DND-41 (cell line): ENCODE results near the gene ZNF521.

ENCODE experiments used
- ATAC-seq: fragments of 200-7000 bp; cut with Tn5 transposase; 3 replicates; pipeline ENCODE4 v1.9.1; 2021; ENCODE audit warnings: low read depth; ENCODE audit not compliant: insufficient read depth
- DNase-seq: peaks from one replicate; pipeline ENCODE4 v3.0.0-alpha.2; 2020
- H2AFZ ChIP-seq: 2 replicates; pipeline ENCODE4 v1.6.0; 2012; ENCODE audit warnings: low read depth, low read length
- H3K27ac ChIP-seq: 2 replicates; pipeline ENCODE4 v1.5.1; 2012; ENCODE audit warnings: low read length, inconsistent platforms
- H3K27me3 ChIP-seq: fragments of 200-600 bp; sonication (generic); 2 replicates; pipeline ENCODE4 v1.6.0; 2012; ENCODE audit warnings: low read length, mild to moderate bottlenecking, inconsistent platforms; ENCODE audit not compliant: insufficient read depth, poor library complexity
- H3K36me3 ChIP-seq: 2 replicates; pipeline ENCODE4 v1.5.1; 2012; ENCODE audit warnings: low read length, inconsistent platforms; ENCODE audit not compliant: insufficient read depth
- H3K4me1 ChIP-seq: 2 replicates; pipeline ENCODE4 v1.5.1; 2012; ENCODE audit warnings: mild to moderate bottlenecking, low read length; ENCODE audit not compliant: insufficient read depth
- H3K4me2 ChIP-seq: 2 replicates; pipeline ENCODE4 v1.6.0; 2012; ENCODE audit warnings: mild to moderate bottlenecking, moderate library complexity, low read length, inconsistent platforms; ENCODE audit not compliant: insufficient read depth
- H3K4me3 ChIP-seq, 2 experiments: fragments of 200-600 bp in 1 of 2; shearing (Covaris generic) in 1 of 2; 2 replicates each; pipeline ENCODE4 v1.5.1; 2012 to 2016; ENCODE audit warnings: inconsistent platforms in 2 of 2, low read length in 2 of 2, mild to moderate bottlenecking in 2 of 2, low read depth in 1 of 2, moderate library complexity in 1 of 2
- H3K79me2 ChIP-seq: 2 replicates; pipeline ENCODE4 v1.6.0; 2012; ENCODE audit warnings: low read length, inconsistent platforms; ENCODE audit not compliant: insufficient read depth
- H3K9ac ChIP-seq: 2 replicates; pipeline ENCODE4 v1.6.0; 2012; ENCODE audit warnings: low read depth, mild to moderate bottlenecking, inconsistent platforms, low read length, moderate library complexity
- H3K9me3 ChIP-seq: 2 replicates; pipeline ENCODE4 v1.5.1; 2012; ENCODE audit warnings: low read length, moderate library complexity, mild to moderate bottlenecking, inconsistent platforms; ENCODE audit not compliant: insufficient read depth, severe bottlenecking
- H4K20me1 ChIP-seq: 2 replicates; pipeline ENCODE4 v1.6.0; 2012; ENCODE audit warnings: low read length; ENCODE audit not compliant: insufficient read depth
- CTCF ChIP-seq: IDR thresholded peaks from 2 replicates; pipeline ENCODE4 v1.5.1; 2012; ENCODE audit warnings: borderline replicate concordance, low read length, moderate library complexity, mild to moderate bottlenecking; ENCODE audit not compliant: poor library complexity, severe bottlenecking; ENCODE audit errors: extremely low read depth
- EZH2 ChIP-seq: IDR thresholded peaks from 3 replicates; pipeline ENCODE4 v1.6.1; 2012; ENCODE audit warnings: borderline replicate concordance, low read depth, mild to moderate bottlenecking, moderate library complexity, low read length, inconsistent platforms; ENCODE audit not compliant: severe bottlenecking

ZNF521 gene

GRCh38 chr18:25141399-25141798 is 210.6 kb downstream of the ZNF521 start:
- Histone ChIP-seq H3K27ac (no peak overlapping the region), H3K4me1 (no peaks in the 10 kb centered on the region), H3K4me2 (no peak overlapping the region), H3K9me3 (no peaks in the 10 kb centered on the region), H3K79me2 (no peaks in the 10 kb centered on the region), H3K4me3 (no peak overlapping the region), H2AFZ (no peak overlapping the region), H3K36me3 (no peaks in the 10 kb centered on the region), H4K20me1 (no peaks in the 10 kb centered on the region), H3K27me3 (no peaks in the 10 kb centered on the region), H3K9ac (no peak overlapping the region)
- no peak for TF ChIP-seq CTCF
- no peak for TF ChIP-seq EZH2
- ATAC-seq, result no peak
- DNase-seq, result no peak

DNA sequence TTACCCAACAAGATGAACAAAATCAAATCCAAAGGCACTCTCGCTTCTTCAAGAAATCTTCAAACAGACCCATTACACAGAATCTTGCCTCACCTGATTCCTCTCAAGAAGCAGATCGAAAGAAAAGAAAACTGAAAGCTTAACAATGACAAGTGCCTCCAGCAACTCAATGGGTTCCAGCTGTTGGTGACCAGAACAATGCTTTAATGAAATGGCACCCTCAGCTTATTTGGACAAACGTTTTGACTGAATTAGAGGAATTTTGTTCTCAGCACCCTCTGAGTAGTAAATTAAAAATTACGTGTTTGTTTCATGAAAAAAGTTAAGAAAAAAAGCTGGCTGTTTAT is 211.0 kb downstream of the ZNF521 start:
- no peak for TF ChIP-seq EZH2
- TF ChIP-seq CTCF, result no peak
- DNase-seq, result no peak
- H4K20me1 ChIP-seq, result no peaks in the 10 kb centered on the region
- no peaks in the 10 kb centered on the region for H3K79me2 ChIP-seq
- no peaks in the 10 kb centered on the region for H3K4me1 ChIP-seq
- H3K27ac ChIP-seq, result no peak overlapping the region
- no peaks in the 10 kb centered on the region for H3K36me3 ChIP-seq
- H3K4me3 ChIP-seq, result no peak overlapping the region
- no peak overlapping the region for H3K9ac ChIP-seq
- H3K4me2 ChIP-seq, result no peak overlapping the region
- no peak for ATAC-seq
- no peak overlapping the region for H2AFZ ChIP-seq
- H3K27me3 ChIP-seq, result no peaks in the 10 kb centered on the region
- no peaks in the 10 kb centered on the region for H3K9me3 ChIP-seq

DNA sequence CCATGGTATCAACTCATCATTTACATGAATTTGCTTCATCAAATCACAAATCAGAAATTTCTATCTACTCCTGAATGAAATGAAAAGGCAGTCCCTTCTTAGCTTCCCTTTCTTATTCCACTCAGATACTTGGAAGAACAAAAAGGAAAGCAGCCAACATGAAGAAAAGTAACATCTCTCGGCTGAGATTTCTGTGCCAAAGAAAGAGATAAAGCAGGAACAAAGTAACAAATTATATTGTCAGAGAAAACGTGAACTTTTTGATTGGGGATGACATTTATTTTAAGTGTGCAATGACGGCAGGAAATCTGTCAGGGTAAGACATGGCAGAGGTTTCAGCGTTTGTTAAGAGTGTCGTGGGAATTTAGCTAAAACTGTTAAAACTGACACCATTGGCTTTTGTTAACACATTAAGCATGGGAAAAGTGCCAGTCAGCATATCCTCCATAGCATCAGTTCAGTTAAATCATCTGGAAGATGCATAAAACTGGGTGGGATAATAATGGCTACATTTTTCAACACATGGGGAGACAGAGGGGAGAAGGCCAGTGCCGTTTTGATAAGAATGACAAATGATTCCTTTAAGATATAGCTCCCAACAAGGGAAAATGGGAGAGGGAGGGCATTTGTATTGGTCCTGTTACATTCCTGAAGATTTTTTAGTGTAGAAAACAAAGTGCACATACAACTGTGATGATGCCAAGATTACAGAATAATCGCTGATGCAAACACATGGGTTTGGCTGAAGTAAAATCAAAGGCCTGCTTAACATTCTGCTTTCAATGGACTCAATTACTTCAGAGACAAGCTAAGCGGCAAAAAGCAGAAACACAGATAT is 211.6 kb downstream of the ZNF521 start:
- H3K4me3 ChIP-seq, result no peak overlapping the region
- H3K9me3 ChIP-seq, result no peaks in the 10 kb centered on the region
- H3K27me3 ChIP-seq, result no peaks in the 10 kb centered on the region
- H3K36me3 ChIP-seq, result no peaks in the 10 kb centered on the region
- DNase-seq (no peak), ATAC-seq (no peak)
- H3K4me2 ChIP-seq, result no peak overlapping the region
- H4K20me1 ChIP-seq, result no peaks in the 10 kb centered on the region
- TF ChIP-seq EZH2 (no peak), CTCF (no peak)
- no peak overlapping the region for H2AFZ ChIP-seq
- H3K4me1 ChIP-seq, result no peaks in the 10 kb centered on the region
- no peak overlapping the region for H3K27ac ChIP-seq
- H3K9ac ChIP-seq, result no peak overlapping the region
- no peaks in the 10 kb centered on the region for H3K79me2 ChIP-seq

DNA sequence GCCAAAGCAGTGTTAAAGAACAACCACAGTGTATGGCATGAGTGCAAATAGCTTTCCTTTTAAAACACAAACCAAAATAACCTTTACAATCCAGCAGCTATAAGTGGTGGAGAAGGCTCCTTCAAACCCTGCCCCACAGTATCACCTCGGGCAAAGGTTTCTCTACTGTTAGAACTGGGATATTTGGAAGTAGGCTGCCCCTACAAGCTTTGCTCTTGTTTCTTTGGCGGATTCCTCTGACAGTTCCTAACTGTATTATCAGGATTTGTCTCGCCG is 214.8 kb downstream of the ZNF521 start:
- TF ChIP-seq CTCF (no peak), EZH2 (no peak)
- H4K20me1 ChIP-seq, result no peaks in the 10 kb centered on the region
- H2AFZ ChIP-seq, result no peak overlapping the region
- ATAC-seq (no peak), DNase-seq (no peak)
- no peaks in the 10 kb centered on the region for H3K4me1 ChIP-seq
- no peak overlapping the region for H3K4me2 ChIP-seq
- H3K4me3 ChIP-seq, result no peak overlapping the region
- H3K79me2 ChIP-seq, result no peaks in the 10 kb centered on the region
- H3K36me3 ChIP-seq, result no peaks in the 10 kb centered on the region
- H3K9ac ChIP-seq, result no peak overlapping the region
- H3K9me3 ChIP-seq, result no peaks in the 10 kb centered on the region
- no peaks in the 10 kb centered on the region for H3K27me3 ChIP-seq
- no peak overlapping the region for H3K27ac ChIP-seq
